NB4 (cell line): ENCODE data around the gene CAMTA1.

Source experiments
- DNase-seq: peaks from one replicate; pipeline ENCODE4 v3.0.0; 2010; ENCODE audit warnings: low read depth
- H3K4me3 ChIP-seq: one replicate; pipeline ENCODE4 v1.5.1; 2011; ENCODE audit warnings: mild to moderate bottlenecking, low read depth, low read length, moderate library complexity
- CTCF ChIP-seq: IDR thresholded peaks from one replicate; pipeline ENCODE4 v1.5.1; 2012; ENCODE audit warnings: low read depth, low read length
- MAX ChIP-seq: IDR thresholded peaks from 2 replicates; pipeline ENCODE4 v1.6.1; 2011; ENCODE audit warnings: low read depth, low read length
- MYC ChIP-seq: IDR thresholded peaks from 2 replicates; pipeline ENCODE4 v1.6.1; 2011; ENCODE audit warnings: low read depth, low read length
- POLR2A ChIP-seq: IDR thresholded peaks from 2 replicates; pipeline ENCODE4 v1.6.1; 2011; ENCODE audit warnings: mild to moderate bottlenecking; ENCODE audit not compliant: insufficient read length; ENCODE audit errors: extremely low read depth

The CAMTA1 gene

GRCh38 chr1:7524341-7525337 lies 739.4 kb downstream of the CAMTA1 start:
- no peak for TF ChIP-seq POLR2A
- TF ChIP-seq MAX = no peak
- TF ChIP-seq MYC = no peak
- TF ChIP-seq CTCF = no peak
- DNase-seq = no peak
- no peak overlapping the region for H3K4me3 ChIP-seq

GRCh38 chr1:7525338-7526063 lies 740.2 kb downstream of the CAMTA1 start:
- no peak for DNase-seq
- no peak overlapping the region for H3K4me3 ChIP-seq
- TF ChIP-seq CTCF = no peak
- TF ChIP-seq POLR2A = no peak
- TF ChIP-seq MAX = no peak
- no peak for TF ChIP-seq MYC

GRCh38 chr1:7526196-7526866 lies 741.1 kb downstream of the CAMTA1 start:
- TF ChIP-seq CTCF (no peak), POLR2A (no peak), MYC (no peak)
- DNase-seq = no peak
- no peak overlapping the region for H3K4me3 ChIP-seq

- H3K4me3 ChIP-seq = no peak overlapping the region
- no peak for DNase-seq
- TF ChIP-seq POLR2A (no peak), MAX (no peak), CTCF (no peak), MYC (no peak)
Measured at GRCh38 chr1:7526867-7527732, 741.8 kb downstream of the CAMTA1 start.

- no peak for DNase-seq
- TF ChIP-seq POLR2A = no peak
- TF ChIP-seq CTCF = no peak
- no peak for TF ChIP-seq MYC
- TF ChIP-seq MAX = no peak
- H3K4me3 ChIP-seq = no peak overlapping the region
Measured at GRCh38 chr1:7527733-7528045, 742.4 kb downstream of the CAMTA1 start.
